ENCODE measurements around the gene CBLL2. TPM values are rescaled to one million over a fixed set of nuclear protein-coding genes. Genes with fewer than 3 reads are reported as not detected.

CBLL2 gene
- total RNA-seq, 1 donor from 2014 or later: not detected

DNA sequence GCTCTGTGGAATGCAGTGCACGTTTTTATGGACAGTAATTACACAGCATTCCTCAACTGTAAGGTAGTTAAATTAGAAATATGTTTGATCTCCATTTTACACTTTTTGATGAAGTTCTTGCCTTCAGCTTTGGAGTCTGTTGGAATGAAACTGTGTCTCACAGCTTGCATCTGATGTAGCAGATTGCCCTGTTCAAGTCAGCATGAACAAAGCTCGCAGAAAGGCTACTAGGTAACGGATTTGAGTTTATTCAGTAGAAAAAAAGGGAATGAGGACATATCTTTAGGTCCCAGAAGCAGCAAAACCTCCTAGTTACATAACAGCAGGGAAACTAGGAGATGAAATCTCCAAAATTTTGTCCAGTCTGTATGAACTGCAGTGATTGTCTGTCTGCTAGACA, 24.3 kb upstream of the CBLL2 start:
- no peak for ATAC-seq
- TF ChIP-seq, protein P1, sequence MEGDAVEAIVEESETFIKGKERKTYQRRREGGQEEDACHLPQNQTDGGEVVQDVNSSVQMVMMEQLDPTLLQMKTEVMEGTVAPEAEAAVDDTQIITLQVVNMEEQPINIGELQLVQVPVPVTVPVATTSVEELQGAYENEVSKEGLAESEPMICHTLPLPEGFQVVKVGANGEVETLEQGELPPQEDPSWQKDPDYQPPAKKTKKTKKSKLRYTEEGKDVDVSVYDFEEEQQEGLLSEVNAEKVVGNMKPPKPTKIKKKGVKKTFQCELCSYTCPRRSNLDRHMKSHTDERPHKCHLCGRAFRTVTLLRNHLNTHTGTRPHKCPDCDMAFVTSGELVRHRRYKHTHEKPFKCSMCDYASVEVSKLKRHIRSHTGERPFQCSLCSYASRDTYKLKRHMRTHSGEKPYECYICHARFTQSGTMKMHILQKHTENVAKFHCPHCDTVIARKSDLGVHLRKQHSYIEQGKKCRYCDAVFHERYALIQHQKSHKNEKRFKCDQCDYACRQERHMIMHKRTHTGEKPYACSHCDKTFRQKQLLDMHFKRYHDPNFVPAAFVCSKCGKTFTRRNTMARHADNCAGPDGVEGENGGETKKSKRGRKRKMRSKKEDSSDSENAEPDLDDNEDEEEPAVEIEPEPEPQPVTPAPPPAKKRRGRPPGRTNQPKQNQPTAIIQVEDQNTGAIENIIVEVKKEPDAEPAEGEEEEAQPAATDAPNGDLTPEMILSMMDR (IDR thresholded peaks at IDR 0.05): no peak

DNA sequence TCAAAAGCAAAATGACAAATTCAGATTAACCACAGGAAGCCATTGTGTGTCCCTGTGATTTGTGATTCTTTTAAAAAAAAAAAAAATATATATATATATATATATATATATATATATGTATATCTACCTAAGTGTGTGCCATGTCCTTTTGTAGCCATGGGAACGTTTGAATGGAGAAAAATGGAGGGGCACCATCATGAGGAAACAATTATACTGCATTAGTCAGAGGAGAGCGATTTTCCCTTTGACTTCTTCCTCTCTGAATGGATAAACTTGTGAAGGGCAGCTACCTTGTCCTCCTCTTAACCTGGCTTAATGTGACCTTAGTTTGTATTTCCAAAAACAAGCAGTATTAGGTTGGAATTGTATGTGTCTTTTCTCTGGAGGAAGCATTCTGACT, 23.3 kb upstream of the CBLL2 start:
- ATAC-seq (no peak), DNase-seq (no peak)
- TF ChIP-seq, protein P1 (IDR thresholded peaks at IDR 0.05): no peak
- H3K27ac ChIP-seq: no peak overlapping the region
- H3K27me3 ChIP-seq (ENCODE audit: low read depth): no peaks in the 10 kb centered on the region
- H3K4me3 ChIP-seq: no peak overlapping the region
- H3K36me3 ChIP-seq: no peaks in the 10 kb centered on the region
- no peaks in the 10 kb centered on the region for H3K9me3 ChIP-seq
- H3K4me1 ChIP-seq: no peaks in the 10 kb centered on the region
- intact Hi-C loops (cut with DNase I): no loop called here

More for the DNA sequence above, 24.3 kb upstream of the CBLL2 start:
- H3K4me1 ChIP-seq: no peaks in the 10 kb centered on the region
- no peaks in the 10 kb centered on the region for H3K9me3 ChIP-seq
- no peak overlapping the region for H3K4me3 ChIP-seq
- H3K36me3 ChIP-seq: no peaks in the 10 kb centered on the region
- no peak overlapping the region for H3K27ac ChIP-seq
- no peak for DNase-seq
- no peaks in the 10 kb centered on the region for H3K27me3 ChIP-seq (ENCODE audit: low read depth)
- intact Hi-C loops (cut with DNase I): no loop called here

DNA sequence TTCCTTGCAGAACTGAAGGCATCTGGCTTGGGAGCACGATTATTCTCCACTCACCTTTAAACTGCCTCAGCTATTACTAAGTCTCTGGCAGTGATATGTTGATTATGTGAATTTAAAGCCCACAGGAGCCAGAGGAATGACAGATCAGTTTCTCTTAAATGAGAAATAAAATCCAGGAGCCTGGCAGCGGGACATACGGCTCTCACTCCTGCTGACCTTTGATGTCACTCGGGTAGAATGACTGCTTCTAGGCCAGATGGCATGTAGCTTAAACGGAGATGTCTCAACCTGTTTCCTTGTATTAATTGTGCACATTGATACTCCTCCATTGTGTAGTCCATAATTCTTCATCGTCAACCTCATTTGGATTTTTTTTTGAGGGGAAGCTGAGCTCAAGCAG, 4.0 kb upstream of the CBLL2 start:
- no peak overlapping the region for H3K4me3 ChIP-seq
- ATAC-seq: no peak
- H3K9me3 ChIP-seq: no peaks in the 10 kb centered on the region
- DNase-seq: no peak
- intact Hi-C loops (cut with DNase I): no loop called here
- H3K36me3 ChIP-seq: no peaks in the 10 kb centered on the region
- TF ChIP-seq, protein P1 (IDR thresholded peaks at IDR 0.05): no peak
- no peaks in the 10 kb centered on the region for H3K27me3 ChIP-seq (ENCODE audit: low read depth)
- H3K4me1 ChIP-seq: no peaks in the 10 kb centered on the region
- H3K27ac ChIP-seq: no peak overlapping the region

DNA sequence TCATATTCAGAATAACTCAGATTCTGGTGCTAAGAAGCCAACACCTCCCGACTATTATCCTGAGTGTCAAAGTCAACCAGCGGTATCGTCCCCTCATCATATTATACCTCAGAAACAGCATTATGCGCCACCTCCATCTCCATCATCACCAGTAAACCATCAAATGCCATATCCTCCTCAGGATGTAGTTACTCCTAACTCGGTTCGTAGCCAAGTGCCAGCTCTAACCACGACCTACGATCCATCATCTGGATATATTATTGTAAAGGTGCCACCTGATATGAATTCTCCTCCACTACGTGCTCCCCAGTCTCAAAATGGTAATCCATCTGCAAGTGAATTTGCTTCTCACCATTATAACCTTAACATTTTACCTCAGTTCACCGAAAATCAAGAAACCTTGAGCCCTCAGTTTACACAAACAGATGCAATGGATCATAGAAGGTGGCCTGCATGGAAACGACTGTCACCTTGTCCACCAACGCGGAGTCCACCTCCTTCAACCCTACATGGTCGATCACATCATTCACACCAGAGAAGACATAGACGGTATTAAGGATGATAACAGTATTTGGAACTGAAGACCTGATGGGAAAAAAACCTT, 1.1 kb downstream of the CBLL2 start:
- Histone ChIP-seq H3K36me3 (no peaks in the 10 kb centered on the region), H3K4me3 (no peak overlapping the region), H3K9me3 (no peaks in the 10 kb centered on the region), H3K4me1 (no peaks in the 10 kb centered on the region), H3K27me3 (ENCODE audit: low read depth) (no peaks in the 10 kb centered on the region), H3K27ac (no peak overlapping the region)
- intact Hi-C loops (cut with DNase I): no loop called here
- TF ChIP-seq, protein P1 (IDR thresholded peaks at IDR 0.05): no peak
- DNase-seq (no peak), ATAC-seq (no peak)

DNA sequence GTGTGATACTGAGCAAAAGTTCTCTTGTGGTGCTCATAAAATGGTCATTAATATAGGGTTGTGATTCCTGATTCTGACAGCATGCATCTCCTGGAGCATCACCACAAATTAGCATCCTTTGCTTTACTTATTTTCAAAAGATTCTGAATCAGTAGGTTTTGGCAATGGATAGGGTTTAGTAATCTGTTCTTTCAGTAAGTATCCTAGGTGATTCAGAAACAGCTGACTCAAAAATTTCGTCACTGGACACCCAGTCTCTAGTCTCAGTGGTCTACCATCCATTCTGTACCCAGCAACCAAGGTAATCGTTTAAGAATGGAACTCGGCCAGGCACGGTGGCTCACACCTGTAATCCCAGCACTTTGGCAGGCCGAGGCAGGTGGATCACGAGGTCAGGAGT, 4.1 kb downstream of the CBLL2 start:
- no peak overlapping the region for H3K4me3 ChIP-seq
- intact Hi-C loops (cut with DNase I): no loop called here

More for the DNA sequence above, 4.1 kb downstream of the CBLL2 start:
- DNase-seq: no peak
- TF ChIP-seq, protein P1 (IDR thresholded peaks at IDR 0.05): no peak
- Histone ChIP-seq H3K27ac (no peak overlapping the region), H3K27me3 (ENCODE audit: low read depth) (no peaks in the 10 kb centered on the region), H3K36me3 (no peaks in the 10 kb centered on the region), H3K4me1 (no peaks in the 10 kb centered on the region), H3K9me3 (no peaks in the 10 kb centered on the region)
- ATAC-seq: no peak
